Erythroblast (primary cell): ENCODE data around the gene PWWP2B.

Experiments used
- DNase-seq, 2 experiments: peaks; one replicate each; lab custom pipeline; 2025; lab: John Stamatoyannopoulos, UW
- GATA1 ChIP-seq: IDR thresholded peaks from 2 replicates; pipeline ENCODE4 v1.6.1; 2011; ENCODE audit warnings: low read depth, mild to moderate bottlenecking, control low read depth, low read length, moderate library complexity
- POLR2A ChIP-seq: IDR thresholded peaks from 2 replicates; pipeline ENCODE4 v1.6.1; 2011; ENCODE audit warnings: mild to moderate bottlenecking, low read length

PWWP2B gene

GRCh38 chr10:132443605-132443982 is 46.6 kb downstream of the PWWP2B start:
- DNase-seq: peak; percentile 49 to 55
- TF ChIP-seq GATA1 (no peak), POLR2A (no peak)

- no peak for DNase-seq
- TF ChIP-seq POLR2A (no peak), GATA1 (no peak)
Observed at GRCh38 chr10:132443983-132444876, 47.2 kb downstream of the PWWP2B start.

- TF ChIP-seq GATA1: no peak
- TF ChIP-seq POLR2A: no peak
- DNase-seq: no peak
Observed at GRCh38 chr10:132444877-132445351, 47.9 kb downstream of the PWWP2B start.

- no peak for TF ChIP-seq GATA1
- no peak for TF ChIP-seq POLR2A
- no peak for DNase-seq
Observed at GRCh38 chr10:132445516-132446194, 48.7 kb downstream of the PWWP2B start.

- no peak for DNase-seq
- TF ChIP-seq GATA1: no peak
- TF ChIP-seq POLR2A: no peak
Observed at GRCh38 chr10:132446195-132446581, 49.2 kb downstream of the PWWP2B start.

- no peak for TF ChIP-seq POLR2A
- no peak for TF ChIP-seq GATA1
- DNase-seq: peak; percentile 65 to 74
Observed at GRCh38 chr10:132446661-132447445, 49.9 kb downstream of the PWWP2B start.

GRCh38 chr10:132447446-132448247 is 50.6 kb downstream of the PWWP2B start:
- DNase-seq: peak in 1 of 2 experiments; percentile 35
- TF ChIP-seq GATA1 (no peak), POLR2A (no peak)

GRCh38 chr10:132448248-132448731 is 51.3 kb downstream of the PWWP2B start:
- DNase-seq: peak; percentile 88 to 90
- TF ChIP-seq POLR2A (no peak), GATA1 (no peak)

- TF ChIP-seq GATA1: no peak
- TF ChIP-seq POLR2A: no peak
Observed at GRCh38 chr10:132449051-132449810, 52.2 kb downstream of the PWWP2B start.

GRCh38 chr10:132449811-132450181 is 52.8 kb downstream of the PWWP2B start:
- TF ChIP-seq GATA1: no peak
- no peak for TF ChIP-seq POLR2A
- DNase-seq: no peak

More at GRCh38 chr10:132449051-132449810, 52.2 kb downstream of the PWWP2B start:
- peak in 1 of 2 experiments; percentile 42 for DNase-seq

- TF ChIP-seq POLR2A: no peak
- no peak for TF ChIP-seq GATA1
- DNase-seq: no peak
Observed at GRCh38 chr10:132450466-132450824, 53.4 kb downstream of the PWWP2B start.

GRCh38 chr10:132450825-132451505 is 54.0 kb downstream of the PWWP2B start:
- DNase-seq: no peak
- TF ChIP-seq POLR2A (no peak), GATA1 (no peak)
